NCI-H2081 (cell line): Measurements from ENCODE around the gene PIP4K2A.
A peak's percentile ranks its signal among the peaks of the same experiment; 100 is the strongest.
"Not testable (repeated sequence)": the region's sequence is repeated elsewhere in the genome, so short reads cannot be mapped to it uniquely, and the experiment has no call there.

Experiments
- DNase-seq, 2 experiments: peaks; one replicate each; lab custom pipeline; 2025; lab: John Stamatoyannopoulos, UW

The PIP4K2A gene

GRCh38 chr10:22714479-22715289 lies at the start of gene PIP4K2A:
Gene PIP4K2A, minus strand, starts transcription at chr10:22714578. Its CDS starts 252 bp downstream, at chr10:22714326.
- peak; percentile 44 to 59 for DNase-seq

- DNase-seq, result no peak
Observed at GRCh38 chr10:22761569-22762220, 47.3 kb upstream of the PIP4K2A start.

- DNase-seq, result no peak
Observed at GRCh38 chr10:22760025-22760424, 45.6 kb upstream of the PIP4K2A start.

- no peak for DNase-seq
Observed at GRCh38 chr10:22758867-22759266, 44.5 kb upstream of the PIP4K2A start.

GRCh38 chr10:22754296-22754695 lies 39.9 kb upstream of the PIP4K2A start:
- no peak for DNase-seq

GRCh38 chr10:22753786-22754185 lies 39.4 kb upstream of the PIP4K2A start:
- DNase-seq, result no peak

- no peak for DNase-seq
Observed at GRCh38 chr10:22752272-22752889, 38.0 kb upstream of the PIP4K2A start.

- no peak for DNase-seq
Observed at GRCh38 chr10:22750131-22750530, 35.8 kb upstream of the PIP4K2A start.

GRCh38 chr10:22744858-22745257 lies 30.5 kb upstream of the PIP4K2A start:
- DNase-seq, result not testable (repeated sequence)

- DNase-seq, result no peak
Observed at GRCh38 chr10:22742678-22743077, 28.3 kb upstream of the PIP4K2A start.

GRCh38 chr10:22741631-22742030 lies 27.3 kb upstream of the PIP4K2A start:
- DNase-seq, result not testable (repeated sequence)

- DNase-seq, result no peak
Observed at GRCh38 chr10:22740180-22740579, 25.8 kb upstream of the PIP4K2A start.

- DNase-seq, result no peak
Observed at GRCh38 chr10:22737587-22737986, 23.2 kb upstream of the PIP4K2A start.

- DNase-seq, result no peak
Observed at GRCh38 chr10:22736134-22736533, 21.8 kb upstream of the PIP4K2A start.

- no peak for DNase-seq
Observed at GRCh38 chr10:22733992-22734391, 19.6 kb upstream of the PIP4K2A start.

GRCh38 chr10:22727663-22728062 lies 13.3 kb upstream of the PIP4K2A start:
- no peak for DNase-seq

GRCh38 chr10:22727112-22727511 lies 12.7 kb upstream of the PIP4K2A start:
- DNase-seq, result no peak

GRCh38 chr10:22724773-22725172 lies 10.4 kb upstream of the PIP4K2A start:
- DNase-seq, result no peak

- DNase-seq, result no peak
Observed at GRCh38 chr10:22723783-22724182, 9.4 kb upstream of the PIP4K2A start.

GRCh38 chr10:22723343-22723779 lies 9.0 kb upstream of the PIP4K2A start:
- no peak for DNase-seq

- DNase-seq, result no peak
Observed at GRCh38 chr10:22722626-22723169, 8.3 kb upstream of the PIP4K2A start.

GRCh38 chr10:22720667-22721066 lies 6.3 kb upstream of the PIP4K2A start:
- no peak for DNase-seq
